ENCODE results near the gene MUC22.
"Not testable (repeated sequence)": the region's sequence is repeated elsewhere in the genome, so short reads cannot be mapped to it uniquely, and the experiment has no call there.

MUC22 gene

DNA sequence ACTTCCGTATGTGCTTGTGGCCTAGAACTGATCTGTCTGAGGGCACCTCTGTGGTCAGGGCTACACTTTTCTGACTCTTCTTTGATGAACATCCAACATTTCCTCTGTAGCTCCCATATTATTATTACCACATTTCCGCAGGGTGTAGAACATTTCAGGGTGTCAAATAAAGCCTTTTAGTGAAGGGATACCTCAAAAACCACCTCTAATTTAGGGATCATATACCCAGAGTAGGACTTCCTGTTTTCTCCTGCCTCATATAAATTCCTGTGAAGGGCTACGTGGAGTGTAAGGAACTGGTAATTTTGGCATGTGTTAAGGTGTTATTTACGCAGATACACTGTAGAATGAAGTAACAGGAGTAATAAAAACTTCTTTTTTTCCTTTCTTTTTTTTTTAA, 5.5 kb upstream of the MUC22 start:
- Histone ChIP-seq H2AFZ (ENCODE audit: low read depth, low read length) (no peak overlapping the region), H3K4me3 (ENCODE audit: low read length) (no peak overlapping the region), H3K4me1 (ENCODE audit: insufficient read depth, low read length) (peaks cover 14% of the 10 kb centered on the region)

DNA sequence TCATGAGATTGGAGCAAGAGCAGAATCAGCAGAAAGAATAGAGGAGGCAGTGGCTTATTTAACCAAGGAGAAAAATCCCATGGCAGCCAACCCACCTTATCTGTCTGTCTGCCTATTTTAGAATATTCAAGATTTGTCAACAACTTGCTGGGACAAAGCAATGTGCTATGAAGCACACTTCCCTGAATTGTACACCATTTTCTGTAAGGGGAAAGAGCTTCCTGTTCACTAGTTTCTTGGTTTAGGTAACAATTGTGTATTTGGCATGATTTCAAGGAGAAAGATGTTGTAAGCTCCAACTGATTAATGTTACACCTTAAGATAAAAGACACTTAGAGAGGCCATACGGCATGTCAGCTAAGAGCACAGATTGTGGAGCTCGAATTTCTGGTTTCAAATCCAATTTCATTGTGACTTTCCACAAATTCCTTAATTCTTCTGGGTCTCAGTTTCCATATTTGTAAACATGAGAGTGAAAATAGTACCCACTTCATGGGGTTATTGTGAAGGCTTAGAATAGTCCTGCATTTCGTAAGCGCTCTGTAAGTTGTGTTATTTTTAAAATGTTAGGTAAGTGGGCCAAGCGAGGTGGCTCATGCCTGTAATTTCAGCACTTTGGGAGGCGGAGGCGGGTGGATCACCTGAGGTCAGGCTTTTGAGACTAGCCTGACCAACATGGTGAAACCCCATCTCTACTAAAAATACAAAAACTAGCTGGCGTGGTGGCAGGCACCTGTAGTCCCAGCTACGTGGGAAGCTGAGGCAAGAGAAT, 4.8 kb upstream of the MUC22 start:
- H3K4me3 ChIP-seq (ENCODE audit: low read length), result no peak overlapping the region
- H3K4me1 ChIP-seq (ENCODE audit: insufficient read depth, low read length), result peaks cover 14% of the 10 kb centered on the region
- no peaks in the 10 kb centered on the region for H3K27me3 ChIP-seq (ENCODE audit: insufficient read depth, low read length)
- H3K36me3 ChIP-seq (ENCODE audit: insufficient read depth, low read length), result no peaks in the 10 kb centered on the region
- H3K9me3 ChIP-seq (ENCODE audit: low read length), result no peaks in the 10 kb centered on the region
- H2AFZ ChIP-seq (ENCODE audit: low read depth, low read length), result no peak overlapping the region

More for the DNA sequence above, 5.5 kb upstream of the MUC22 start:
- no peaks in the 10 kb centered on the region for H3K36me3 ChIP-seq (ENCODE audit: insufficient read depth, low read length)
- H3K9me3 ChIP-seq (ENCODE audit: low read length), result no peaks in the 10 kb centered on the region
- H3K27me3 ChIP-seq (ENCODE audit: insufficient read depth, low read length), result no peaks in the 10 kb centered on the region

- Histone ChIP-seq H3K9me3 (ENCODE audit: low read length) (no peaks in the 10 kb centered on the region), H2AFZ (ENCODE audit: low read depth, low read length) (no peak overlapping the region), H3K36me3 (ENCODE audit: insufficient read depth, low read length) (no peaks in the 10 kb centered on the region), H3K4me1 (ENCODE audit: insufficient read depth, low read length) (peaks cover 14% of the 10 kb centered on the region), H3K4me3 (ENCODE audit: low read length) (no peak overlapping the region), H3K27me3 (ENCODE audit: insufficient read depth, low read length) (no peaks in the 10 kb centered on the region)
These were observed 2.6 kb upstream of the MUC22 start for GRCh38 chr6:31007694-31008093.

- no peak overlapping the region for H3K4me3 ChIP-seq (ENCODE audit: low read length)
- no peak overlapping the region for H2AFZ ChIP-seq (ENCODE audit: low read depth, low read length)
- H3K4me1 ChIP-seq (ENCODE audit: insufficient read depth, low read length), result peaks cover 14% of the 10 kb centered on the region
- no peaks in the 10 kb centered on the region for H3K36me3 ChIP-seq (ENCODE audit: insufficient read depth, low read length)
- H3K27me3 ChIP-seq (ENCODE audit: insufficient read depth, low read length), result no peaks in the 10 kb centered on the region
- H3K9me3 ChIP-seq (ENCODE audit: low read length), result no peaks in the 10 kb centered on the region
These were observed 2.1 kb upstream of the MUC22 start for GRCh38 chr6:31008165-31008564.

GRCh38 chr6:31009731-31010130, 543 bp upstream of the MUC22 start:
- Histone ChIP-seq H3K4me3 (ENCODE audit: low read length) (no peak overlapping the region), H2AFZ (ENCODE audit: low read depth, low read length) (no peak overlapping the region), H3K4me1 (ENCODE audit: insufficient read depth, low read length) (peaks cover 14% of the 10 kb centered on the region), H3K27me3 (ENCODE audit: insufficient read depth, low read length) (no peaks in the 10 kb centered on the region), H3K36me3 (ENCODE audit: insufficient read depth, low read length) (no peaks in the 10 kb centered on the region), H3K9me3 (ENCODE audit: low read length) (no peaks in the 10 kb centered on the region)

- Histone ChIP-seq H3K27me3 (ENCODE audit: insufficient read depth, low read length) (no peaks in the 10 kb centered on the region), H3K36me3 (ENCODE audit: insufficient read depth, low read length) (no peaks in the 10 kb centered on the region), H2AFZ (ENCODE audit: low read depth, low read length) (no peak overlapping the region), H3K9me3 (ENCODE audit: low read length) (peaks cover under 1% of the 10 kb centered on the region), H3K4me1 (ENCODE audit: insufficient read depth, low read length) (peaks cover 12% of the 10 kb centered on the region), H3K4me3 (ENCODE audit: low read length) (no peak overlapping the region)
These were observed 879 bp downstream of the MUC22 start for GRCh38 chr6:31011153-31011552.

DNA sequence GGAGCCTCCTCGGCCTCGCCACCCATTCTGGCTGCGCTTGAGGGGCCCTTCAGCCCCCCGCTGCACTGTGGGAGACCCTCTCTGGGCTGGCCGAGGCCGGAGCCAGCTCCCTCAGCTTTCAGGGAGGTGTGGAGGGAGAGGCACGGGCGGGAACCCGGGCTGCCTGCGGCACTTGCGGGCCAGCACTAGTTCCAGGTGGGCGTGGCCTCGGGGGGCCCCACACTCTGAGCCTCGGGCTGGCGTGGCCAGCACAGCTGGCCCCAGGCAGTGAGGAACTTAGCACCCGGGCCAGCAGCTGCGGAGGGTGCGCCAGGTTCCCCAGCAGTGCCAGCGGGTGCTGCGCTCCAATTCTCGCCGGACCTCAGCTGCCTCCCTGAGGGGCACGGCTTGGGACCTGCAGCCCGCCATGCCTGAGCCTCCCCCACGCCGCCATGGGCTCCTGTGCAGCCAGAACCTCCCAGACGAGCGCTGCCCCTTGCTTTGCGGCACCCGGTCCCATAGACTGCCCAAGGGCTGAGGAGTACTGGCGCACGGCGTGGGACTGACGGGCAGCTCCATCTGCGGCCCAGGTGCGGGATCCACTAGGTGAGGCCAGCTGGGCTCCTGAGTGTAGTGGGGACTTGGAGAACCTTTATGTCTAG, 6.5 kb downstream of the MUC22 start:
- Histone ChIP-seq H3K36me3 (ENCODE audit: insufficient read depth, low read length) (no peaks in the 10 kb centered on the region), H3K9me3 (ENCODE audit: low read length) (peaks cover 3% of the 10 kb centered on the region), H3K27me3 (ENCODE audit: insufficient read depth, low read length) (no peaks in the 10 kb centered on the region), H2AFZ (ENCODE audit: low read depth, low read length) (no peak overlapping the region), H3K4me3 (ENCODE audit: low read length) (no peak overlapping the region), H3K4me1 (ENCODE audit: insufficient read depth, low read length) (no peaks in the 10 kb centered on the region)

DNA sequence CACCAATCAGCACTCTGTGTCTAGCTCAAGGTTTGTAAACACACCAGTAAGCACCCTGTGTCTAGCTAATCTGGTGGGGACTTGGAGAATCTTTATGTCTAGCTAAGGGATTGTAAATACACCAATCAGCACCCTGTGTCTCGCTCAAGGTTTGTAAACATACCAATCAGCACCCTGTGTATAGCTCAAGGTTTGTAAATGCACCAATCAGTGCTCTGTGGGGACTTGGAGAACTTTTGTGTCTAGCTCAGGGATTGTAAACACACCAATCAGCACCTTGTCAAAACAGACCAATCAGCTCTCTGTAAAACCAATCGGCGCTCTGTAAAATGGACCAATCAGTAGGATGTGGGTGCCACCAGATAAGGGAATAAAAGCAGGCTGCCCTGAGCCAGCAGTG, 7.2 kb downstream of the MUC22 start:
- not testable (repeated sequence) for H3K4me3 ChIP-seq (ENCODE audit: low read length); H3K4me1 ChIP-seq (ENCODE audit: insufficient read depth, low read length); H3K9me3 ChIP-seq (ENCODE audit: low read length); H2AFZ ChIP-seq (ENCODE audit: low read depth, low read length); H3K36me3 ChIP-seq (ENCODE audit: insufficient read depth, low read length); H3K27me3 ChIP-seq (ENCODE audit: insufficient read depth, low read length)

DNA sequence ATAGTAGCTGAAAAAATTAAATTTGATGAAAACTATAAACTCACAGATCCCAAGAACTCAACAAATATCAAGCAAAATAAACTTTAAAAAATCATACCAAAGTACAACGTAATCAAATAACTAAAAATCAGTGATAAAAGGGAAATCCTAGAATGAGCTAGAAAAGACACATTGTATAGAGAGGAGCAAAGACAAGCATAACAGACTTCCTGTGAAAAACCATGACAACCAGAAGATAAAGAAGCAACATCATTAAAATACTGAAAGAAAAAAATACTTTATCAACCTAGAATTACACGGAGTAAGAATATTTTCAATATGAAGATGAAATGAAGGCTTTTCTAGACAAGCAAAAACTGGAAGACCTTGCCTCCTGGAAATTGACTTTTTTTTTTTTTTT, 9.8 kb downstream of the MUC22 start:
- Histone ChIP-seq H3K4me3 (ENCODE audit: low read length) (no peak overlapping the region), H3K9me3 (ENCODE audit: low read length) (peaks cover 3% of the 10 kb centered on the region), H3K4me1 (ENCODE audit: insufficient read depth, low read length) (no peaks in the 10 kb centered on the region), H3K27me3 (ENCODE audit: insufficient read depth, low read length) (no peaks in the 10 kb centered on the region), H2AFZ (ENCODE audit: low read depth, low read length) (no peak overlapping the region), H3K36me3 (ENCODE audit: insufficient read depth, low read length) (no peaks in the 10 kb centered on the region)

GRCh38 chr6:31020631-31021255, 10.5 kb downstream of the MUC22 start:
- not testable (repeated sequence) for H2AFZ ChIP-seq (ENCODE audit: low read depth, low read length); H3K36me3 ChIP-seq (ENCODE audit: insufficient read depth, low read length); H3K9me3 ChIP-seq (ENCODE audit: low read length); H3K27me3 ChIP-seq (ENCODE audit: insufficient read depth, low read length); H3K4me3 ChIP-seq (ENCODE audit: low read length); H3K4me1 ChIP-seq (ENCODE audit: insufficient read depth, low read length)

DNA sequence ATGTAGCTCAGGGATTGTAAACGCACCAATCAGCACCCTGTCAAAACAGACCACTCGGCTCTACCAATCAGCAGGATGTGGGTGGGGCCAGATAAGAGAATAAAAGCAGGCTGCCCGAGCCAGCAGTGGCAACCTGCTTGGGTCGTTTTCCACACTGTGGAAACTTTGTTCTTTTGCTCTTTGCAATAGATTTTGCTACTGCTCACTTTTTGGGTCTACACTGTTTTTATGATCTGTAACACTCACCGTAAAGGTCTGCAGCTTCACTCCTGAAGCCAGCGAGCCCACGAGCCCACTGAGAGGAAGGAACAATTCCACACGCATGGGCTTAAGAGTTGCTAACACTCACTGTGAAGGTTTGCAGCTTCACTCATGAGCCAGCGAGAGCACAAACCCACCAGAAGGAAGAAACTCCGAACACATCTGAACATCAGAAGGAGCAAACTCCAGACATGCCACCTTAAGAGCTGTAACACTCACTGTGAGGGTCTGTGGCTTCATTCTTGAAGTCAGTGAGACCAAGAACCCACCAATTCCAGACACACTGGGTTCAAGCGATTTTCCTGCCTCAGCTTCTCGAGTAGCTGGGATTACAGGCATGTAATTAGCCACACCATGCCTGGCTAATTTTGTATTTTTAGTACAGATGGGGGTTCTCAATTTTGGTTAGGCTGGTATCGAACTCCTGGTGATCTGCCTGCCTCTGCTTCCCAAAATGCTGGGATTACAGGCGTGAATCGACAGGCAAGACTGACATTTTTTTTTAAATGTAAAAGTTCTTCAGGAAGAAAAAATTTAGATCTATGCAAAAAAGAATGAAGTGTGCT, 11.6 kb downstream of the MUC22 start:
- H3K4me3 ChIP-seq (ENCODE audit: low read length); H3K4me1 ChIP-seq (ENCODE audit: insufficient read depth, low read length); H2AFZ ChIP-seq (ENCODE audit: low read depth, low read length); H3K36me3 ChIP-seq (ENCODE audit: insufficient read depth, low read length); H3K9me3 ChIP-seq (ENCODE audit: low read length); H3K27me3 ChIP-seq (ENCODE audit: insufficient read depth, low read length): not testable (repeated sequence)

- Histone ChIP-seq H3K4me1 (ENCODE audit: insufficient read depth, low read length) (no peaks in the 10 kb centered on the region), H3K27me3 (ENCODE audit: insufficient read depth, low read length) (no peaks in the 10 kb centered on the region), H3K4me3 (ENCODE audit: low read length) (no peak overlapping the region), H2AFZ (ENCODE audit: low read depth, low read length) (no peak overlapping the region), H3K36me3 (ENCODE audit: insufficient read depth, low read length) (no peaks in the 10 kb centered on the region), H3K9me3 (ENCODE audit: low read length) (no peaks in the 10 kb centered on the region)
These were observed 15.3 kb downstream of the MUC22 start for GRCh38 chr6:31025595-31025994.

DNA sequence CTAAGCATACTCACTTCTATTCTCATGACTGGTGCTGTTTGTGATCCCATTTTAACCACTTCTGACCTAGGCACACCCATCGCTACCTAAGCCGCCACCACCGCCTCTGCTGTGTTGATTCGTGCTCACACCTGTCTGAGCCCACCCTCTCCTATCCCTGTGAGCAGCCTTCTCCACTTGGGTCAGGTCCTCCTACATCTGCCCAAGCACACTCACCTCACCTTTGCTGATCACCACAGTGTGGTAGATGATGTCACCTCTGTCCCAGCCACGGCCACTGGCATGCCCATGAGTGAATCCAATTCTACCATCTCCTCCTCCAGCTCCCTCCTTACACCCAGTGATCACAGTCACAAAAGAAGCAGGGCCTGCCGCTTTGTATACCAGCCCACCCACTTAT, 20.8 kb downstream of the MUC22 start:
- Histone ChIP-seq H3K27me3 (ENCODE audit: insufficient read depth, low read length) (peaks cover 1% of the 10 kb centered on the region), H3K9me3 (ENCODE audit: low read length) (no peaks in the 10 kb centered on the region), H3K4me3 (ENCODE audit: low read length) (no peak overlapping the region), H2AFZ (ENCODE audit: low read depth, low read length) (no peak overlapping the region), H3K4me1 (ENCODE audit: insufficient read depth, low read length) (no peaks in the 10 kb centered on the region), H3K36me3 (ENCODE audit: insufficient read depth, low read length) (no peaks in the 10 kb centered on the region)

Data from neuron (in vitro differentiated cells).